GM23248 (cell line): ENCODE measurements around the gene APOBEC3H.

Source experiments
- EZH2 ChIP-seq: fragments of 200-600 bp; sonication (generic); IDR thresholded peaks from 2 replicates; pipeline ENCODE4 v1.6.1; 2018; ENCODE audit warnings: antibody characterized with exemption, mild to moderate bottlenecking; ENCODE audit not compliant: insufficient read depth, poor library complexity, severe bottlenecking
- EZH2phosphoT487 ChIP-seq: fragments of 200-600 bp; sonication (generic); IDR thresholded peaks from 2 replicates; pipeline ENCODE4 v1.6.1; 2018; ENCODE audit warnings: antibody characterized with exemption, moderate library complexity, mild to moderate bottlenecking, low read depth; ENCODE audit not compliant: insufficient read depth

DNA sequence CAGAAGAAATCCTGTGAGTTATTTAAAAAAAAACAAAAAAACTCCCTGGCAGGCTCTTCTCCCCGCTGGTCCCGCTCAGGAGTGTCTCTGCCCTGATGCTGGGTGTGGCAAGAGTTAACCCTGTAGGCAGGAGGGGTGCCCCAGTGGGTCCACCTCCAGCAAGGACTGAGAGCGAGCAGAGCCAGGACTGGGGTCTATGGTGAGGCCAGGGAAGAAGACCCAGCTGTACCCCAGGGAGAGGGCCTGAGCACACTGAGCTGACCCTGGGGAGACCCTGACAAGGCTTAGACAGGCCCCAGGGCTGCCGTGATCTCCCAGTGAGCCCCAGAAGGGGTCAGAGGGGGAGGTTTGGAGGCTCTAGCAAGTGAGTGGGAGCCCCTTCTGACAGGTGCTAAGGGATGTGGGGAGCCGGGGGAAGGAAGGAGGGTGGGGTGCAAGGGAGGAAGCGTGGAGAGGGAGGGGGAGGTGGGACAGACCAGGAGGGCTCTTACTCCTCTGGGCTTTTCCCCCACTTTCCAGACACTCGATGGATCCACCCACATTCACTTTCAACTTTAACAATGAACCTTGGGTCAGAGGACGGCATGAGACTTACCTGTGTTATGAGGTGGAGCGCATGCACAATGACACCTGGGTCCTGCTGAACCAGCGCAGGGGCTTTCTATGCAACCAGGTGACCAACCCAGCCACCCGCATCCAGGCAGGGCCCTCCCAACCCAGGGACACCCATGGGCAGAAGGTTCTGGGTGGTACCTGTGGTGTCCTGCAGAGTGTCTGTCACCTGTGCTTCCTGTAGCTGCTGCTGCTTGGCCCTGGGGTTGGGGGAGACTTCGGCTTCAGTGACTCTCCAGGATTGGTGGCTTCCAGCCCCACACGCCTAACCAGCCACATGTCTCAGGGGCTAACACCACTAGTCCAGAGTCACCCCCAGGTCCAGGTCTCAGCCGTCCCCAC, 13.6 kb upstream of the APOBEC3H start:
- TF ChIP-seq EZH2phosphoT487 (no peak), EZH2 (no peak)
